C4-2B (cell line): ENCODE data around the gene PRKAG1.

Experiments
- H3K27ac ChIP-seq: fragments of 450-650 bp; 2 replicates; pipeline ENCODE4 v1.5.1; 2017
- CTCF ChIP-seq: fragments of 450-650 bp; conservative IDR thresholded peaks from 2 replicates; pipeline ENCODE4 v1.5.1; 2017; ENCODE audit warnings: mild to moderate bottlenecking
- ZFX ChIP-seq: fragments of 450-650 bp; IDR thresholded peaks from 2 replicates; pipeline ENCODE4 v1.6.1; 2017

The PRKAG1 gene

GRCh38 chr12:48985901-48986300, 32.7 kb downstream of the PRKAG1 start:
- TF ChIP-seq ZFX, result no peak
- TF ChIP-seq CTCF, result no peak
- H3K27ac ChIP-seq, result no peak overlapping the region

GRCh38 chr12:48985475-48985897, 33.1 kb downstream of the PRKAG1 start:
- H3K27ac ChIP-seq, result no peak overlapping the region
- TF ChIP-seq CTCF, result no peak
- no peak for TF ChIP-seq ZFX

GRCh38 chr12:48982397-48983080, 36.0 kb downstream of the PRKAG1 start:
- no peak overlapping the region for H3K27ac ChIP-seq
- TF ChIP-seq CTCF (no peak), ZFX (no peak)

GRCh38 chr12:48981757-48982157, 36.8 kb downstream of the PRKAG1 start:
- TF ChIP-seq CTCF (no peak), ZFX (no peak)
- H3K27ac ChIP-seq, result no peak overlapping the region

GRCh38 chr12:48980953-48981756, 37.4 kb downstream of the PRKAG1 start:
- peak; percentile 32 for TF ChIP-seq CTCF
- no peak for TF ChIP-seq ZFX
- no peak overlapping the region for H3K27ac ChIP-seq

GRCh38 chr12:48980389-48980952, 38.1 kb downstream of the PRKAG1 start:
- peak; percentile 35 for TF ChIP-seq CTCF
- TF ChIP-seq ZFX, result no peak

More at GRCh38 chr12:48980389-48980952, 38.1 kb downstream of the PRKAG1 start:
- no peak overlapping the region for H3K27ac ChIP-seq
